Mucosa of gallbladder (tissue), 1 donor: ENCODE measurements around the gene SAFB2. TPM values are rescaled to one million over a fixed set of nuclear protein-coding genes. Genes with fewer than 3 reads are reported as not detected.
"Not testable (repeated sequence)": the region's sequence is repeated elsewhere in the genome, so short reads cannot be mapped to it uniquely, and the experiment has no call there.

Experiments
- DNase-seq: peaks from one replicate; pipeline ENCODE4 v3.0.0-alpha.2; 2020; ENCODE audit warnings: low spot score
- total RNA-seq: library from RNA; stranded (reverse); gene quantifications from one replicate; pipeline ENCODE4 v1.2.1, GENCODE V29; 2021
- donor health status: DM: no; HTN: no; CAD: no.

Gene SAFB2
- total RNA-seq, 1 donor from 2014 or later: 127 TPM

DNA sequence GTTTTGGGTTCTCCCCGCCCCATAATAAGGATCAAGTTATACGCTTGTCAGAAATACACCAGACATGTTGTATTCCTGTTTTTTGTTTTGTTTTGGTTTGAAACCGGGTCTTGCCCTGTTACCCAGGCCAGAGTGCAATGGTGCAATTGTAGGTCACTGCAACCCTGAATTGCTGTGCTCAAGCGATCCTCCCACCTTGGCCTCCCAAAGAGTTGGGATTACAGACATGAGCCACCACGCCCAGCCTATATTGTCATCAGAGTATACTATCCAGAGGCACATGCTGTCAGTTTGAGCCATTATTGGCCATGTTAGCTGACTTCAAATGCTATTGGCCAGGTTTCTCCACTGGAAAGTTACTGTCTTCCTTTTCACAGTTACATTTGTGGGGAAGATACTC, 10.1 kb upstream of the SAFB2 start:
- no peak for DNase-seq

DNA sequence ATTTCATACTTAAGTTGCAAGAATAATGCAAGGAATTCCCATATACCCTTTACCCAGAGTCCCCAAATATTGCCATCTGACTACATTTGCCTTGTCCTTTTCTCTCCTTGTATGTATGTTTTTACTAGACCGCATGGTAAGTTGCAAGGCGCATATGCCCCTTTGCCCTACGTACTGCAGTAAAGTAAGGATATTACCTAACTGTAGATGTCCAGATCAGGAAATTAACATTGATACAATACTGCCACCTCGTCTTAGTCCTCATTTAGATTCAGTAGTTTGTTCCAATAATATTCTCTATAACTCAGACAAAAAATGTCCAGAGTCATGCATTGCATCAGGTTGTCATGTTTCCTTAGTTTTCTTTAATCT, 9.7 kb upstream of the SAFB2 start:
- no peak for DNase-seq

DNA sequence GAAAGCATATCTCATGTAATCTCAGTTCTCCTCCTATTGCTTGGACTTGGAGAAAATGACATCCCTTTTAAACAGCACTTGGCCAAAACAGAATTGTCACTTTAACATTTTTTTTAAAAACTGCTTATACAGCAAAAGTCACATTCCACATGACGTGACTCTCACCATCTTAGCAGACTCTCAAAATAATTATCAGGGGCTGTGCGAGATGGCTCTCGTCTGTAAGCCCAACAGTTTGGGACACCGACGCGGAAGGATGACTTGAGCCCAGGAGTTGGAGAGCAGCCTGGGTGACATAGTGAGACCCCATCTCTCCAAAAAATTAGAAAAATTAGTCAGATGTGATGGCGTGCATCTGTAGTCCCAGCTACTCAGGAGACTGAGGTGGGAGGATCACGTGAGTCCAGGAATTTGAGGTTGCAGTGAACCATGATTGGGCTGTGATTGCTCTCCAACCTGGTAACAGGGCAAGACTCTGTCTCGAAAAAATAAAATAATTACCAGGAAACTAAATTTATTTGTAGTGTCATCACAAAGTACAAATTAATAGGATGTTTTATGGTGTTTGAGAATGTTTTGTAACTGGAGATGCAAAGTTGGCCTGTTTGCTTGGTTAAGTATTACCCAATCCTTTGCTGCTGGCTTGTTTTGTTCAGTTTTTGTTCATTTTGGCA, 9.1 kb upstream of the SAFB2 start:
- no peak for DNase-seq

DNA sequence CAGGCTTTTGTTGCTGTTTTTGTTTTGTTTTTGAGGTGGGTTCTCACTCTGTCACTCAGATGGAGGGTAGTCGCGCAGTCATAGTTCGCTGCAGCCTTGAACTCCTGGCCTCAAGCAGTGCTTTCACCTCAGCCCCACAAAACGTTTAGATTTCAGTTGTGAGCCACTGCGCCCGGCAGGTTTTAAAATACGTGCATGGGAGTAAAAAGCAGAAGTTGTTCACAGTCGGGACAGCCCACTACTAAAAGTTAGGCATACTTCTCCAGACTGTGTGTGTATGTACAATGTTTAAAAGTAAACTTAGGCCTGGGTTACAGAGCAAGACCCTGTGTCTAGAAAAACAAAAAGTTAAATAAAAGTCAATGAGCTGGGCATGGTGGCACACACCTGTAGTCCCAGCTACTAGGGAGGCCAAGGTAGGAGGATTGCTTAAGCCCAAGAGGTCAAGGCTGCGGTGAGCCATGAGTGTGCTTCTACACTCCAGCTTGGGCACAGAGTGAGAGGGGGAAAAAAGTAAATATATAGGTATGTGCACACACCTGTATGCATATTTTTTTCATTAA, 6.4 kb upstream of the SAFB2 start:
- no peak for DNase-seq

DNA sequence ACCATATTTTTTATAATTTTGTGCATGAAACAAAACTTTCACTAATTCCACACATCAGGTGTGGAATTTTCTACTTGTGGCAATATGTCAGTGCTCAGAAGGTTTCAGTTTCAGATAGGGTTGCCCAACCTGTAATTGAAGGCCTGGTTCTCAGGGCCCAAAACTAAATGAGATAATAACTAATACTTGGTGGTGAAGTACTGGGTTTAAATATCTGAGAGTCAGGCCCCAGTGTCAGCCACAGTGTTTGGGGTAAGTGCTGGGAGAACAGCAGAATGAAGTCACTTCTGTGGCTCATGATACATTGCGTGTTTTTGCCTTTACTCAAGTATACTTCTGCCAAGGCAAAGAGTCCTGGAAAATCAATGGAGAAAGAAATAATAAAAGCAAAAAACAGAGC, 5.9 kb upstream of the SAFB2 start:
- DNase-seq: no peak

DNA sequence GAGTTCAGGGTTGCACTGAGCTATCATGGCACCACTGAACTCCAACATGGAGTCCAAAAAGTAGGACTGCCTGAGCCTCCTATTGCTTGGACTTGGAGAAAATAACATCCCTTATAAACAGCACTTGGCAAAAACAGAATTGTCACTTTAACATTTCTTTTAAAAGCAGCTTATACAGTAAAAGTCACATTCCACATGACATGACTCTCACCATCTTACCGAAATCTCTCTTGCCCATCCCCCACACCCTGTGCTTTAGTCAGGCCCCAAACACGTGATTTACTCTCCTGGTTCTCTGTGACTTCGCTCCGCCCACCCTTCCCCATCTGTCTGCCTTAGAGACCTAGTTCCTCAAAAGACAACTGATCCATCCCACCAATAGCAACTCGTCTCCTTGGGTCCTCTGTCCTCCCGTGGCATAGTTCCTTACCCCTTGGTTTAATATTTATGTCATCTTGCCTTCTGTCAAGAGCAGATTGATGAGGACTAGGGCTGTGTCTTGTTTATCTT, 4.9 kb upstream of the SAFB2 start:
- DNase-seq: peak; percentile 65

DNA sequence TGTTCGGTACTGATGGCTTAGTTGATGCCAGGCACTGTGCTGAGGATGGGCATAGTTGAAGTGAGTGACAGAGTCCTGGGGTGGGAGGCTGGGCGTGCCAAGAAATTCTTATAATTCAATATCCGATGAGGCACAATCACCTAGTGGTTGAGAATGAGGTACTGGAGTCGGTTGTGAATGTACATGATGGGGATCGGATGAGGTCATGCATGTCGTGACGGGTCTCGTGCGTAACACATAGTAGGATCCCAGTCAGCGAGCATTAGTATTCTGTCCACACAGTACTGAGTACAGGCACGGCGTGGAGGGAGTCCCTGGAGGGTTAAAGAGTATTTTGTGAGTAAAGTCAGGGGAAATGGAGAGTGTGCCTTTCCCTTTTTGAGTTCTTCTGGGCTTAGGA, 3.1 kb upstream of the SAFB2 start:
- no peak for DNase-seq

DNA sequence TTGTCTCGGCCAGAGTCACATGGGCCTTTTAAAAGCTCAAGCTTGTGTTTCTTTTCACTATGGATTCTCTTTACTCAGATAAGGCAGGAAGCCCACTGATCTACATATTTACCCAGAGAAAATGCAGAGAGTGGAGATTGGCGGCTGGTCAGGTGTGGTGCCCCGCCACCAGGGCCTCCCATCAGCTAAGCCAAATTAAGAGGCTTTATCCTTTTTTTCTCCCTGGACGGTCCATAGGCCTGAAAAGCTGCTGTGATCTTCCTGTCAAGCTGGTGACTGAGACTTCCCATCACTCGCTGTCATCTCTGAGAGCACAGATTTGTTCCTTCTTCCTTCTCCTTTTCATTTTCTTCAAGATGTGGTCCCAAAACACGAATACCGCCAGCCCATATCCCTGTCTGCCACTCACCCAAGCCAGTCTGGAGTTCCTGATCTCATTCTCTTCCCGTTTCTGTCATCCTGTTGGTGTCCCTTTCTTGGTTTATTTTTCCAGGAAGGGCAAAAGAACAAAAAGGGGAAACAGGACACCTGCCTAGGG, 2.2 kb upstream of the SAFB2 start:
- DNase-seq: no peak

DNA sequence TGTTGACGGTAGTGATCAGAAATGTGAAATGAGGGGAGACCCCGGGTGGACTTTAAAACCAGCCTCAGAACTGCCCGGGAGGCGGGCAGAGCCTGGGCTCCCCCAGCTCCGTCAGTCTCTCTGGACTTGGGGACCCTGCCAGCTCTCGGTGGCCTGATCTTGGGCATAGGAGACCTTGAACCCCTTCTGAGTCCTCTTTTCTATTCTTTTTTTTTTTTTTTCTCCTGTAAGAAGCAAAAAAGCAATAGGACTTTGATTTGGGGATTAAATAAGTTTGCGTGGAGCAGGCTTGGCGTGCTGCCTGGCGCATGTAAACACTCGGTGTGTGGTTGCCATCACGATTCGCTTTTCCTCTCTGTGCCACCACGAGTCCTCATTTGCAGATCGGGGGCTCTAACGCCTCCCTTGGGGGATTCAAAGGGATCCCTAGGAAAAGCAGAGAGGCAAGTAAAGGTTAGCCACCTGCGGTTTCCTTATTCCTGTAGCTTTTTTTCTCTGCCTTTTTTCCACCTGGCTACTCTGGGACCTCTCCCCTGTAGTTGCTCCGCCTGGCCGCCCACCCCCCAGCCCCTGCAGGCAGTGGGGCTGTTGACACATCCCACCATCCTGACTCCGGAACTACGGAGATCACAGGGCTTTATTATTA, 1.6 kb upstream of the SAFB2 start:
- peak; percentile 51 for DNase-seq

DNA sequence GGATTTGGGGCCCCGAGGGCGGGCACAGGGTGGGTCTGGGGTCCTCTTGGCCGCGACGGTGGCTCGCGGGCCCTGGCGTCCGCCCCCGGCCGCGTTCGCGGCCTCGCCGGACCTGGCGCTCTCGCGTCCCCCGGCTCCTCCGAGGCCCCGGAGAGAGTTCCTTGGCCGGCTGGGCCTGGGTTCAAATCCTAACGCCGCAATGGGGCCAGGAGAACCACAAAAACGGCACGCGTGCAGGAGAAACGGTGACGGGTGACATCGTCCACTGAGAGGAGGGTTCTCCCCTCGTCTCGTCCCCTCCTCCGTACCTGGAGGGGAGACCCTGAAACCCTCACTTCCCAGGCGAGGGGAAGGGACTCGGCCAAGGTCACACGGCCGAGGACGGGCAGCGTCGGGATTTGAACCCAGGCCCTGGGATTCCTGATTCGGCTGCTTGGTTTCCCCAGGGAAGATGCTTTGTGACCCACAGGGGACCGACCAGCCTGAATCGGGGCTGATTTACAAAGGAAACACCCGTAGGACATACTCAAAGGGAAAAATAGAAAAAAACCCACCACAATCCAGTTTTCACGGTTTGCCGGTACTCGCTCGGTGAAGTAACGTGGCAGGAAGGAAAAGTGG, 931 bp upstream of the SAFB2 start:
- no peak for DNase-seq

DNA sequence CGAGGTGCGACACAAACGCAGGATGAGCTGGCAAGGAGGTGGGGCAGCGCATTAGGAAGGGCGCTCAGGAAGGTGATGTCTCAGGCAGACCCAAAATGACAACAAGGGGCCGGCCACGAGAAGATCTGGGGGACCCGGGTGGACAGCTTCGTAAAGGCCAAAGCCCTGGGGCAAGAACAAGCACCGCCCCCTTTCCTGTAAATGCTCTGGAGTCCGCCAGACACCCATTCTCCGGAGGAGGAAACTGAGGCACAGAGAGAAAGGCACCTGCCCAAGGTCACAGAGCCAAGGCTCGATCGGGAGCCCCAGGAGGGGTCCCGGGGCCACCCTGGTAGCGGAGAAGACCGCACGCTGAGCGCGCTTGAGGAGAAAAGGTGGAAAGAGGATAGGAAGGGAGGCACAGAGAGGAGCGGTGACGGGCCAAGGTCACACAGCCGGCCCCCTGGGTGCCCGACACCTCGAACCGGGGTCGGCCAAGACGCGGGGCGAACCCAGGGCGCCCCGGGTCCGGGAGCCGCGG, 571 bp downstream of the SAFB2 start:
- no peak for DNase-seq

DNA sequence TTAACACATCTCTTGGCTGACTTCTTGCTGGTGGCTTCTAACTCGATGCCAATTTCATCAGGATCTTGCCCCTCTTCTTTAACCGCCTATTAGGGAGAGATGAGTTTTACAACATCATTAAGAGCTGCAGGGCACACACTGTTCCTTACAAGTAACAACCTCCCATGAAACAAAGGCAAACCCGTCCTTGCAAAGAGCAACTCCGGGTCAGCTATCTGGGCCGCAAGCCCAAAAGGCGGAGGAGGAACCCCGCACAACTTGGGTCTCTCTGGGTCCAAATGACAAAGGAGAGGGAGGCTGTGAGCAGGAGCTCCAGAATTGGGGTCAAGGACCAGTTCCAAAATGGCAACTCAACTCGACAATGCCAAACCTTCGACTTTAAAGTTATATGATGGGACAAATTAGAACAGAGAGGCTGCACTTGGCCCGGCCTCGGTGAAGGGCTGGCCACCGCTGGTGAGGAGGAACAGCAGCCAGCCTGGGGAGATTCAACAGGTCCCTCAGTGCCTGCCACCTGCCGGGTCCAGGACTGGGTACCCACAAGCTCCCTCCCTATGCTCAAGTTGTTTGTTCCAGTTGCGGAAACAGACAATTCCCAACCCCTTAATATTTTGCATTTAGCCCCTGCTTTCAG, 1.1 kb downstream of the SAFB2 start:
- DNase-seq: no peak

DNA sequence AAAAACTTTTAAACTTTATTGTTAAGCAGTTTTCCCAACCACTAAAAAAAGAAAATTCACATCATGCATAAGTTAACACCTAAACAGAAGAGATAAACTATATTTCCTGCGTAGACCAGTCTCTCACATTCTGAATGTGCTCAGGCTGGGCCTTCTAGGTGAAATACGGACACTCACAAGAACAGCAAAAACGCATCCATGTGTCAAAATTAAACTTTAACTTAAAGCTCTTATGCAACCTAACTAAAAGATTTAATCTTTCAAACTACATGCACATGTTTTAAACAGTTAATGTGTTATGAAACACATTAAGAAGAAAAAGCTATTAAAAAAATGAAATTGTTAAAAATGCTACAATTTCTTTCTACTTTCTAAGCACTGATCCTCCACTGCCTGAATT, 2.6 kb downstream of the SAFB2 start:
- no peak for DNase-seq

DNA sequence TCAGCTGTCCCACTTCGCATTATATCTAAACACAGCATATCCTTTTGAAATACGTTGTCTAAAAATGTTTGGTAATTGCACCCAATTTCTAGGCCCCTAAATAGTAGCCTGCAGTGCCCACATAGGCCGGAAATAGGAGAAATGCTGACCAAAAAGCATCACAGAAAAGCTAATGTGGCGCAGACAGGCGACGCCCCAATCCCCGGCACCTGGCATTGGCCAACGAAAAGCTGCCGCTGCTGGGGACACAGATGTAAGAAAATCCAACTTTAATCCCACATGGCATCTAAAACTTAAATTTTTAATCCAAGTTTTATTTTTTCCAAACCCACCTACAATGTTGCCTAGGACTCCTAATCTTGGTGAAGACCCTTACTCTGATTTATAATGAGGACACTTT, 4.0 kb downstream of the SAFB2 start:
- DNase-seq: no peak

DNA sequence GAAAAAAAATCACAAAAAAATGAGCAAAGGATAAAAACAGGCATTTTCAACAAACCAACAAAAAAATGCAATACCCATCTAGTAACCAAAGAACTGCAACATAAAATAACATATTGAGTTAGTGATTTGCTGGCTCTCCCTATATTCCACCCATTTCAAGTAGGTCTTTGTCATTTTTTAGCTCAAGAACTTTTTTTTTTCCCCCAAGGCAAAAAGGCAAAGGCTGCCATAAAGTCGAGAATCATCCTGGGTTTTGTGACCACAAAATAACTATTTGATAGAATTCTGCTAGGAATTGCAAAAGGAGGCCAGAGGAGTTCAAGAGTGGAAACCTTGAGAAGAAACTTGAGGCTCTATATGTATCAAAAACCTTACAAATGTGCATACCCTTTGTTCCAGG, 5.5 kb downstream of the SAFB2 start:
- DNase-seq: no peak

DNA sequence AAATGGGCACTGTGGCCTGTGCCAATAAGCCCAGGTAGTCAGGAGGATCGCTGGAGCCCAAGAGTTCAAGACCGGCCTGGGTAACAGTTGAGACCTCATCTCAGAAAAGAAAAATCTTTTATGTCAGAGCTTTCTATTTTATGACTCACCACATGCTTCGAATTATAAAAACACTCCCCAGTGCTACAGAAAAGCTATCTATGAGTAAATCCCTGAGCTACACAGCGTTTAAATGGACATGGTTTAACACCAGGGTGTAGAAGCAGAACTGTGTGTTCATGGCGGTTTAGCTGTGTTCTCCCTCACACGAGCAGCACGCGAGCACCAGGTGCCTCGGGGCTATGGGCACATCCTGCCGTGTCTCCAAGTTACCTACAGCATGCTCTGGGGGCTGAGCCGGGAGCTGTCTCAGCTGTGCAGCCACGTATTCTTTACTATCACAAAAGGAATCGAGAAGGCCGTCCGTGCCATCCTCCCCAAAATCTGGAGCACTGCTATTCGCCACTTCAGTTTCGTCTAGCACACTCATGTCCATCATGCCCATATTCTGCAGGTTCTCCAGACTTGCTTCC, 6.7 kb downstream of the SAFB2 start:
- no peak for DNase-seq

DNA sequence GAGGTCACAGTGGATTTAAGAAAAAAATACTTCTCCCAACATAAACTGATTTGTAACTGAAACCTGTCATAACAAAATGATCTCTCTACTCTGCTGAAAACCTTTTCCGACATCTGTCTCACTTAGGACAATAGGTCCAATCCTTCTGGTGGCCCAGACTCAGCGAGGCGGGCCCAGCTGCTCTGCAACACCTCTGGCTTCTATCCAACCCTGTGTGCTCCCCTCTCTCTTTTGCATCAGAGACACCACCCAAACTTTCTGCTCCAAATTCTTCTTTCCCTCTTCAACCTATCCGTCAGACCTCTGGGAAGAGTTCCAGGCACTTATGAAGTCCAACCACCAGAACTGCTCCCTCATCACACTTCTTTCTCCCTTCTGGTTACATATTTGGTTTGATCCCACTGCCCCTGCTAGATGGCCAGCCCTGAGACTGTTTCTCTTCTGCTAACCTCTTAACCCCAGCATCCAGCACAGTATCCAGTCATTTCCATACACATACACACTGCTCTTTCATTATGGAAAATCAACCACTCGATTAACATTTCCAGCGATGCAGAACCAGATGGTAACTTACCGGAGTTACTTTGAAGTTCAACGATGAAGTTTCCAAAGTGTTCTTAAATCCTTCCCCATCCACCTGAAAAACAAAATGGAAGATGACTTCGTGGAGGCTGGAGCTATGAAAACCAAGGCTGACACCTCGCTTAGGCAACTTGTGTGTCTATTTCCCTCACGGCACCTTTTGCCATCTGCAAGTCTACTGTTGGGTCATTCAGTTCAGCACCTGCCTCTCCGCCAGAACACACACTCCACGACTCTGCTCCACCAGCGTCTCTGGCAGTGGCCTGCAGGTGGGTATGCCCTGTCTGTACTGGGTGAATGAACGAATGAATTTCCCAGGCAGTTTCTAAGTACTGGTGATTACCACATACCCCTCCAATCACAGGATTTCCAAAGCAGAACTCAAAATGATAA, 9.4 kb downstream of the SAFB2 start:
- DNase-seq: no peak

DNA sequence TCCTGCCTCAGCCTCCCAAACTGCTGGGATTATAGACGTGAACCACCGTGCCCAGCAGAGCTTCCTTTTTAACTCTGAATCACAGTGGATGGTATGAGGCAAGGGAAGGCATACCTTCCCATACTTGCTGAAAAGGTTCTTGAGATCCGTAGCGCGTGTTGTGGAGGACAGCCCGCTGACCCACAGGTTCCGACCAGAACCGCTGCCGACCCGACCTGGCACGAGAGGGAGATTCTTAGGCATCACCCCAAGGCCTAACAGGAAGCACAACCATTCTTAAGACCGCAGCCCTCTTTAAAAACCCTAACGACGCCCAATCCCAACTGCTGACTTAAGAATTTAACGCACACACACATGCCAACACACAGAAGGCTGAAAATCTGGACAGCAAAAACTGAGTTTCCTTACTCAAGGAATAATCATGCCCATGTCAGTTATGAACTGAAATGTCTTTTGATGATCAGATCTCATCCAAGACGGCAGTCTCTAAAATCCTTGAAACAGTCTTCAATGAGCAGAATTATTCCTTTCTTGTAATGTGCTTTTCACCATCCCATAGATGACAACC, 12.6 kb downstream of the SAFB2 start:
- DNase-seq: no peak

DNA sequence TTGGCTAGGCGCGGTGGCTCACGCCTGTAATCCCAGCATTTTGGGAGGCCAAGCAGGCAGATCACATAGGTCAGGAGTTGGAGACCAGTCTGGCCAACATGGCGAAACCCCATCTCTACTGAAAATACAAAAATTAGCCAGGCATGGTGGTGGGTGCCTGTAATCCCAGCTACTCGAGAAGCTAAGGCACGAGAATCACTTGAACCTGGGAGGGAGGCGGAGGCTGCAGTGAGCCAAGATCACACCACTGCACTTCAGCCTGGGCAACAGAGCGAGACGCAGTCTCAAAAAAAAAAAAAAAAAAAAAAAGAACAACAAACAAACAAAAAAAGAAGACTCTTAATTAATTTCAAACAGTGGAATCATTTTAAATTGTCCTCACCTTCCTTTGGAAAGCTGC, 13.8 kb downstream of the SAFB2 start:
- not testable (repeated sequence) for DNase-seq

DNA sequence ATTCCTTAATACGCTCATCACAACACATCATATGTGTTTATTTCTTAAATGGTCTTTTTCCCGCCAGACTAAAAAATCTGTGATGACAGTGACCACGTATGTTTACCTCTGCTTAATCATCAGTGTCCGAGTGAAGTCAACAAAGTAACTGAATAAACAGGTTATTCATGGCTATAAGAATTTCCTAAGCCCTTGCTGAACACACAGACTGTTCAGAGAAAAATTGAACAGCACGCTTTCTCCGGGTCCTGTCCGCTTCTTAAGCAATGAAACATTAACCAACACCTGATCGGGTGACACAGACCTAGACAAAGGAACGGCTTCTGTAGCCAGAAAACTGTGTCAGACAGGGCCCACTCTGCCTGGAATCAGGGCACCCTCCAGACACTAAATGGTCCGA, 14.3 kb downstream of the SAFB2 start:
- DNase-seq: no peak
